ENCODE data around the gene GSS.

DNA sequence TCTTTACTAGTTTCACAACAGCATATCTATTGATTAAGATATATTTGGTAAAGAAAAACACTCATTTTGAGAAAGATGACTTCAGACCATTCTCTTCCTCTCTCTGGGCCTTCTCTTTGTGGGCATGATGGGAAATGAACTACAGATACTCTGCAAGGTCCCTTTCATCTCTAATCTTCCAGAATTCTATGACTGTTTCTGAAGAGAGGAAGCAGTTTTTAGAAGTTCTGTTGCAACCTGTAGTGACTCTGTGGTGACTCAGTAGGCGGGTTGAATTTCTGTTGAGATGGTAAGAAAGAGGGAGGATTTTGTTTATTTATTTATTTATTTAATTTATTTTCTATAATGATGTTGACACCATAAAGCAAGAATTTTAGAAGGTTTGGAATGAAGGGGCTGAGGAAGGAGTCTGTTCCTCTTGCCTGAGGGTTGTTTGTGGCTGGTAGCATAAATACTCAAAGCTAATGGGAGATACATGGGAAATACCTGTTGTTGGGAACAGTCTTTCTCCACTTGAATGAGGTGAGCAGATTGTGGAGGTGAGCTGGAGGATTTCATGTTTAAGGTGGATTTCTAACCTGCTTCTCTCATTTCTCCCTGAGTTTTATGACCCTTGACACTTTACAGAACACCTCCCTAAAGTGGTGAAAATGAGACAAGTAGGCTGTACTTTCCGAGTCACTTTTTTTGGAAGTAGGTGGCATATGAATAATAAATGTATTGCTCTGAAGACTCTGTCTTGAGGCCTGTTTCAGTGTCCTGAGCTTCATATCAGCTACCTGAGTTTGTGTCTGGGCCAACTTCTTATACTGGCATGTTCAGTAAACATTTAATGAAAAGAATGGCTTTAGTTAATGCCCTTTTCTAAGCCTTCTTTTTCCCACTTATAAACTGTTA, 64.2 kb downstream of the GSS start:
- TF ChIP-seq, protein P1, sequence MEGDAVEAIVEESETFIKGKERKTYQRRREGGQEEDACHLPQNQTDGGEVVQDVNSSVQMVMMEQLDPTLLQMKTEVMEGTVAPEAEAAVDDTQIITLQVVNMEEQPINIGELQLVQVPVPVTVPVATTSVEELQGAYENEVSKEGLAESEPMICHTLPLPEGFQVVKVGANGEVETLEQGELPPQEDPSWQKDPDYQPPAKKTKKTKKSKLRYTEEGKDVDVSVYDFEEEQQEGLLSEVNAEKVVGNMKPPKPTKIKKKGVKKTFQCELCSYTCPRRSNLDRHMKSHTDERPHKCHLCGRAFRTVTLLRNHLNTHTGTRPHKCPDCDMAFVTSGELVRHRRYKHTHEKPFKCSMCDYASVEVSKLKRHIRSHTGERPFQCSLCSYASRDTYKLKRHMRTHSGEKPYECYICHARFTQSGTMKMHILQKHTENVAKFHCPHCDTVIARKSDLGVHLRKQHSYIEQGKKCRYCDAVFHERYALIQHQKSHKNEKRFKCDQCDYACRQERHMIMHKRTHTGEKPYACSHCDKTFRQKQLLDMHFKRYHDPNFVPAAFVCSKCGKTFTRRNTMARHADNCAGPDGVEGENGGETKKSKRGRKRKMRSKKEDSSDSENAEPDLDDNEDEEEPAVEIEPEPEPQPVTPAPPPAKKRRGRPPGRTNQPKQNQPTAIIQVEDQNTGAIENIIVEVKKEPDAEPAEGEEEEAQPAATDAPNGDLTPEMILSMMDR (conservative IDR thresholded peaks at IDR 0.05; ENCODE audit: low read depth, low read length): no peak
- no peak for TF ChIP-seq EZH2 (IDR thresholded peaks at IDR 0.05; ENCODE audit: borderline replicate concordance, low read depth, low read length, poor library complexity, severe bottlenecking)

Data from A673 (cell line).